GM12878 (cell line): Measurements from ENCODE around the gene UFD1. TPM values are rescaled to one million over a fixed set of nuclear protein-coding genes. Genes with fewer than 3 reads are reported as not detected.

Experiments
- ATF2 ChIP-seq: IDR thresholded peaks from 2 replicates; pipeline ENCODE4 v1.6.1; 2012; ENCODE audit warnings: low read length, inconsistent platforms
- BHLHE40 ChIP-seq, 2 experiments: fragments of 450-650 bp in 1 of 2; IDR thresholded peaks; 2 replicates each; pipeline ENCODE4 v1.6.1; 2011 to 2017; ENCODE audit warnings: low read depth in 2 of 2, borderline replicate concordance in 1 of 2, improper control_type of control experiment in 1 of 2, low read length in 1 of 2, mild to moderate bottlenecking in 1 of 2
- CBFB ChIP-seq: IDR thresholded peaks from 2 replicates; pipeline ENCODE4 v1.6.1; 2016; ENCODE audit warnings: antibody characterized with exemption, low read depth
- CBX5 ChIP-seq: sonication (generic); IDR thresholded peaks from 2 replicates; pipeline ENCODE4 v1.6.1; 2016; ENCODE audit warnings: low read depth, moderate library complexity, mild to moderate bottlenecking, inconsistent platforms
- EED ChIP-seq: sonication (generic); IDR thresholded peaks from 2 replicates; pipeline ENCODE4 v1.6.1; 2016; ENCODE audit warnings: antibody characterized with exemption, low read depth
- ESRRA ChIP-seq: IDR thresholded peaks from 2 replicates; pipeline ENCODE4 v1.6.1; 2012; ENCODE audit warnings: mild to moderate bottlenecking, low read length, improper control_type of control experiment
- GABPA ChIP-seq: IDR thresholded peaks from 2 replicates; pipeline ENCODE4 v1.6.1; 2014; ENCODE audit warnings: antibody characterized with exemption, low read depth, mild to moderate bottlenecking, inconsistent platforms
- IKZF1 ChIP-seq: fragments of 450-650 bp; conservative IDR thresholded peaks from 2 replicates; pipeline ENCODE4 v1.6.1; 2017; ENCODE audit warnings: antibody characterized with exemption, mild to moderate bottlenecking
- IRF4 ChIP-seq: IDR thresholded peaks from 2 replicates; pipeline ENCODE4 v1.6.1; 2011; ENCODE audit warnings: low read depth, low read length
- JUNB ChIP-seq: IDR thresholded peaks from 2 replicates; pipeline ENCODE4 v1.6.1; 2016; ENCODE audit warnings: antibody characterized with exemption, mild to moderate bottlenecking
- NFXL1 ChIP-seq: fragments of 450-650 bp; IDR thresholded peaks from 2 replicates; pipeline ENCODE4 v1.6.1; 2017; ENCODE audit warnings: antibody characterized with exemption, mild to moderate bottlenecking, borderline replicate concordance
- PAX8 ChIP-seq: fragments of 450-650 bp; IDR thresholded peaks from 2 replicates; pipeline ENCODE4 v1.6.1; 2017; ENCODE audit warnings: mild to moderate bottlenecking, moderate library complexity
- RAD21 ChIP-seq: IDR thresholded peaks from 2 replicates; pipeline ENCODE4 v1.6.1; 2011; ENCODE audit warnings: mild to moderate bottlenecking, low read depth, low read length, moderate library complexity; ENCODE audit not compliant: insufficient read depth
- RFX5 ChIP-seq: IDR thresholded peaks from 2 replicates; pipeline ENCODE4 v1.6.1; 2011; ENCODE audit warnings: low read depth, low read length, improper control_type of control experiment
- RUNX3 ChIP-seq: IDR thresholded peaks from 2 replicates; pipeline ENCODE4 v1.6.1; 2012; ENCODE audit warnings: low read length, inconsistent platforms
- SMAD1 ChIP-seq: fragments of 450-650 bp; IDR thresholded peaks from 2 replicates; pipeline ENCODE4 v1.6.1; 2018; ENCODE audit warnings: mild to moderate bottlenecking, low read depth; ENCODE audit not compliant: partially characterized antibody
- SUPT20H ChIP-seq: IDR thresholded peaks from 2 replicates; pipeline ENCODE4 v1.6.1; 2011; ENCODE audit warnings: low read depth, mild to moderate bottlenecking, low read length, moderate library complexity, borderline replicate concordance; ENCODE audit not compliant: control insufficient read depth
- TCF12 ChIP-seq: IDR thresholded peaks from 2 replicates; pipeline ENCODE4 v1.6.1; 2011; ENCODE audit warnings: low read depth, mild to moderate bottlenecking, low read length
- ZNF207 ChIP-seq: fragments of 450-650 bp; IDR thresholded peaks from 2 replicates; pipeline ENCODE4 v1.6.1; 2014; ENCODE audit warnings: antibody characterized with exemption, mild to moderate bottlenecking, borderline replicate concordance
- ZSCAN29 ChIP-seq: fragments of 450-650 bp; IDR thresholded peaks from 2 replicates; pipeline ENCODE4 v1.6.1; 2017; ENCODE audit warnings: mild to moderate bottlenecking, moderate library complexity
- ZZZ3 ChIP-seq: IDR thresholded peaks from 2 replicates; pipeline ENCODE4 v1.6.1; 2011; ENCODE audit warnings: low read depth; ENCODE audit not compliant: control insufficient read depth, insufficient read length
- polyA plus RNA-seq, 11 experiments: library from polyadenylated mRNA; depleted of rRNA in 4 of 11; unstranded in 6 of 11; stranded (reverse) in 5 of 11; fragments of >200 nt; fragmentation: Nextera tagmentation in 4 of 11; fragmentation: Illumina TruSeq in 1 of 11; extraction: Ambion mirVana in 4 of 11; extraction: Trizol in 1 of 11; gene quantifications; 1 replicate in 1 of 11; 2 replicates in 10 of 11; pipeline versions ENCODE4 v1.2.1 to v1.2.3, GENCODE V29; 2011 to 2016; ENCODE audit warnings: inconsistent platforms in 2 of 11, missing spikeins in 2 of 11, low read depth in 1 of 11
- total RNA-seq, 4 experiments: library from RNA; depleted of rRNA in 3 of 4; stranded (reverse); fragments of >200 nt in 3 of 4; fragmentation: Illumina TruSeq in 1 of 4; extraction: Trizol in 1 of 4; gene quantifications; 2 replicates each; pipeline versions ENCODE4 v1.2.1 to v1.2.3, GENCODE V29; 2013 to 2021
- TF ChIP-seq, protein P1 (sequence below): fragments of 450-650 bp; IDR thresholded peaks from 2 replicates; pipeline ENCODE4 v1.6.1; 2016; ENCODE audit warnings: mild to moderate bottlenecking, moderate library complexity, borderline replicate concordance
- TF ChIP-seq, protein P2 (sequence below): fragments of 450-650 bp; IDR thresholded peaks from 2 replicates; pipeline ENCODE4 v1.6.1; 2017; ENCODE audit warnings: mild to moderate bottlenecking
- TF ChIP-seq, protein P3 (sequence below): IDR thresholded peaks from 2 replicates; pipeline ENCODE4 v1.6.1; 2011; ENCODE audit warnings: low read depth, low read length, improper control_type of control experiment, borderline replicate concordance

UFD1 gene
- total and polyA plus RNA-seq, 10 of the 15 experiments (the other 5 are each of a cell fraction or from before 2014, with no cell fraction given): 67.2 to 143 (median 117) TPM

- TF ChIP-seq, protein P1, sequence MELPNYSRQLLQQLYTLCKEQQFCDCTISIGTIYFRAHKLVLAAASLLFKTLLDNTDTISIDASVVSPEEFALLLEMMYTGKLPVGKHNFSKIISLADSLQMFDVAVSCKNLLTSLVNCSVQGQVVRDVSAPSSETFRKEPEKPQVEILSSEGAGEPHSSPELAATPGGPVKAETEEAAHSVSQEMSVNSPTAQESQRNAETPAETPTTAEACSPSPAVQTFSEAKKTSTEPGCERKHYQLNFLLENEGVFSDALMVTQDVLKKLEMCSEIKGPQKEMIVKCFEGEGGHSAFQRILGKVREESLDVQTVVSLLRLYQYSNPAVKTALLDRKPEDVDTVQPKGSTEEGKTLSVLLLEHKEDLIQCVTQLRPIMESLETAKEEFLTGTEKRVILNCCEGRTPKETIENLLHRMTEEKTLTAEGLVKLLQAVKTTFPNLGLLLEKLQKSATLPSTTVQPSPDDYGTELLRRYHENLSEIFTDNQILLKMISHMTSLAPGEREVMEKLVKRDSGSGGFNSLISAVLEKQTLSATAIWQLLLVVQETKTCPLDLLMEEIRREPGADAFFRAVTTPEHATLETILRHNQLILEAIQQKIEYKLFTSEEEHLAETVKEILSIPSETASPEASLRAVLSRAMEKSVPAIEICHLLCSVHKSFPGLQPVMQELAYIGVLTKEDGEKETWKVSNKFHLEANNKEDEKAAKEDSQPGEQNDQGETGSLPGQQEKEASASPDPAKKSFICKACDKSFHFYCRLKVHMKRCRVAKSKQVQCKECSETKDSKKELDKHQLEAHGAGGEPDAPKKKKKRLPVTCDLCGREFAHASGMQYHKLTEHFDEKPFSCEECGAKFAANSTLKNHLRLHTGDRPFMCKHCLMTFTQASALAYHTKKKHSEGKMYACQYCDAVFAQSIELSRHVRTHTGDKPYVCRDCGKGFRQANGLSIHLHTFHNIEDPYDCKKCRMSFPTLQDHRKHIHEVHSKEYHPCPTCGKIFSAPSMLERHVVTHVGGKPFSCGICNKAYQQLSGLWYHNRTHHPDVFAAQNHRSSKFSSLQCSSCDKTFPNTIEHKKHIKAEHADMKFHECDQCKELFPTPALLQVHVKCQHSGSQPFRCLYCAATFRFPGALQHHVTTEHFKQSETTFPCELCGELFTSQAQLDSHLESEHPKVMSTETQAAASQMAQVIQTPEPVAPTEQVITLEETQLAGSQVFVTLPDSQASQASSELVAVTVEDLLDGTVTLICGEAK: no peak
- TF ChIP-seq ESRRA (no peak), CBFB (peak; percentile 59), ZNF207 (no peak), RFX5 (no peak), GABPA (peak; percentile 64; the same call in 1 of the 2 replicates), ZZZ3 (no peak), ZSCAN29 (no peak), JUNB (no peak), IRF4 (peak; percentile 63; the same call in 1 of the 2 replicates), EED (peak; percentile 82), IKZF1 (peak; percentile 67; the same call in 1 of the 2 replicates), SMAD1 (no peak), PAX8 (no peak), RUNX3 (peak; percentile 92), SUPT20H (no peak), CBX5 (no peak), RAD21 (no peak), BHLHE40 (IDR thresholded peaks at IDR 0.05; ENCODE audit: borderline replicate concordance in 1 of 2, low read depth in 2 of 2, low read length in 1 of 2) (peak in 1 of 2 experiments; percentile 62; a peak in 2 of 4 replicates), TCF12 (peak; percentile 89), NFXL1 (no peak), ATF2 (0 out of 2 replicates have a peak, but pooled peaks have one; percentile 21)
- TF ChIP-seq, protein P2, sequence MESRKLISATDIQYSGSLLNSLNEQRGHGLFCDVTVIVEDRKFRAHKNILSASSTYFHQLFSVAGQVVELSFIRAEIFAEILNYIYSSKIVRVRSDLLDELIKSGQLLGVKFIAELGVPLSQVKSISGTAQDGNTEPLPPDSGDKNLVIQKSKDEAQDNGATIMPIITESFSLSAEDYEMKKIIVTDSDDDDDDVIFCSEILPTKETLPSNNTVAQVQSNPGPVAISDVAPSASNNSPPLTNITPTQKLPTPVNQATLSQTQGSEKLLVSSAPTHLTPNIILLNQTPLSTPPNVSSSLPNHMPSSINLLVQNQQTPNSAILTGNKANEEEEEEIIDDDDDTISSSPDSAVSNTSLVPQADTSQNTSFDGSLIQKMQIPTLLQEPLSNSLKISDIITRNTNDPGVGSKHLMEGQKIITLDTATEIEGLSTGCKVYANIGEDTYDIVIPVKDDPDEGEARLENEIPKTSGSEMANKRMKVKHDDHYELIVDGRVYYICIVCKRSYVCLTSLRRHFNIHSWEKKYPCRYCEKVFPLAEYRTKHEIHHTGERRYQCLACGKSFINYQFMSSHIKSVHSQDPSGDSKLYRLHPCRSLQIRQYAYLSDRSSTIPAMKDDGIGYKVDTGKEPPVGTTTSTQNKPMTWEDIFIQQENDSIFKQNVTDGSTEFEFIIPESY: no peak
- TF ChIP-seq, protein P3, sequence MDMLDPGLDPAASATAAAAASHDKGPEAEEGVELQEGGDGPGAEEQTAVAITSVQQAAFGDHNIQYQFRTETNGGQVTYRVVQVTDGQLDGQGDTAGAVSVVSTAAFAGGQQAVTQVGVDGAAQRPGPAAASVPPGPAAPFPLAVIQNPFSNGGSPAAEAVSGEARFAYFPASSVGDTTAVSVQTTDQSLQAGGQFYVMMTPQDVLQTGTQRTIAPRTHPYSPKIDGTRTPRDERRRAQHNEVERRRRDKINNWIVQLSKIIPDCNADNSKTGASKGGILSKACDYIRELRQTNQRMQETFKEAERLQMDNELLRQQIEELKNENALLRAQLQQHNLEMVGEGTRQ: no peak
Observed at GRCh38 chr22:19419464-19420178, 59.4 kb downstream of the UFD1 start (continued).
